Measurements from ENCODE around the gene CEP89. TPM values are rescaled to one million over a fixed set of nuclear protein-coding genes. Genes with fewer than 3 reads are reported as not detected.
"Not testable (repeated sequence)": the region's sequence is repeated elsewhere in the genome, so short reads cannot be mapped to it uniquely, and the experiment has no call there.

The CEP89 gene
- total and polyA plus RNA-seq, 2 donors = 6.8 to 12.5 TPM

DNA sequence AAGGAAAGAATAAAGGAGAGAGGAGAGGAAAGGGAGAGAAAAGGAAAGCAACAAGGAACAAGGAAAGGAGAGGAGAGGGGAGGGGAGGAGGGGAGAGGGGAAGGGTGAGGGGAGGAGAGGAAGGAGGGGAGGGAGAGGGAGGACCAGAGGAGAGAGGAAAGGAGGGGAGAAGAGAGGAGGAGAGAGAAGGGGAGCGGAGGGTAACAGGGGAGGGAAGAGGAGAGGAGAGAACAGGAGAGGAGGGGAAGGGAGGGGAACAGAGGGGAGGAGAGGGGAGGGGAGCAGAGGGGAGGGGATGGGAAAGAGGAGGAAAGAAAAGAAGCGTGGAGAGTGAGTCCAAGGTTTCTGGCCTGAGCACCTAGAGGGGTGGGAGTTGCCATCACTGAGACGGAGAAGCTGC lies 27.0 kb upstream of the CEP89 start:
- 81% methylated on average over 3 of the region's 3 CpGs for WGBS
- no peak overlapping the region for H3K4me3 ChIP-seq (ENCODE audit: low read length in 2 of 2)
- no peaks in the 10 kb centered on the region for H3K27me3 ChIP-seq (ENCODE audit: control insufficient read depth in 2 of 2, insufficient read depth in 1 of 2, low read length in 1 of 2)
- H3K27ac ChIP-seq (ENCODE audit: low read depth in 1 of 2, low read length in 1 of 2) = no peak overlapping the region
- H3K36me3 ChIP-seq (ENCODE audit: control insufficient read depth in 2 of 2, insufficient read depth in 2 of 2, low read length in 1 of 2) = no peaks in the 10 kb centered on the region
- H3K4me1 ChIP-seq (ENCODE audit: control insufficient read depth in 2 of 2, insufficient read depth in 2 of 2, low read length in 2 of 2) = peaks cover 0 to 2% of the 10 kb centered on the region in 2 donors
- no peak for DNase-seq (ENCODE audit: low read depth in 6 of 9, low spot score in 9 of 9)
- H3K9me3 ChIP-seq (ENCODE audit: control insufficient read depth in 2 of 2, insufficient read depth in 1 of 2, low read length in 1 of 2) = no peaks in the 10 kb centered on the region

DNA sequence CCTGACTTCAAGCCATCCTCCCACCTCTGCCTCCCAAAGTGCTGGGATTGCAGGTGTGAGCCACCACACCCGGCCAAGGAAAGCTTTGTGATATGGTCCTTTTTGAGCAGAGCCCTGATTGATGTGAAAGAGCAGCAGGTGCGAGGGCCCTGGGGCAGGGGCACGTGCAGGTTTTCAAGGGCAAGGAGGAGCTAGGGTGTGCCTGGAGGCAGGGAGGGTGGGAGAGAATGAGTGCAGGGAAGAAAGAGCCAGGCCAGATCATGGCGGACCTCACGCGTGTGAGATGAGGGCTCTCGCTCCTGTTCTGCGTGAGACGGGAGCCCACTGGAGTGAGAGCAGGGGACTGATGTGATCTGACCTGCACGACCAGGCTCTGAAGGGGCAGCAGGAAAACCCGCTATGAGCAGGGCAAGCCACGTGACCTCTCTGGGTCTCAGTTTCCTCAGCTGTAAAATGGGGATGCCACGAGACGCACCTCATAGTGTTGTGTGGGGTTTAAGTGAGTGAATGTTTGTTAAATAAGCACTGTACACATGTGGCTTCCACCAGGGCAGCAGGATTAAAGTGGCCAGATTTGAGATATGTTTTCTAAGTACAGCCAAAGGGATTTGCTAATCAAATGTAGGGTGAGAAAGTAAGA lies 26.1 kb upstream of the CEP89 start:
- no peak for DNase-seq (ENCODE audit: low read depth in 6 of 9, low spot score in 9 of 9)
- Histone ChIP-seq H3K27me3 (ENCODE audit: control insufficient read depth in 2 of 2, insufficient read depth in 1 of 2, low read length in 1 of 2) (no peaks in the 10 kb centered on the region), H3K4me1 (ENCODE audit: control insufficient read depth in 2 of 2, insufficient read depth in 2 of 2, low read length in 2 of 2) (peaks cover 0 to 2% of the 10 kb centered on the region in 2 donors), H3K36me3 (ENCODE audit: control insufficient read depth in 2 of 2, insufficient read depth in 2 of 2, low read length in 1 of 2) (no peaks in the 10 kb centered on the region), H3K9me3 (ENCODE audit: control insufficient read depth in 2 of 2, insufficient read depth in 1 of 2, low read length in 1 of 2) (no peaks in the 10 kb centered on the region), H3K4me3 (ENCODE audit: low read length in 2 of 2) (no peak overlapping the region), H3K27ac (ENCODE audit: low read depth in 1 of 2, low read length in 1 of 2) (no peak overlapping the region)
- WGBS = 96% methylated on average over 14 of the region's 14 CpGs

DNA sequence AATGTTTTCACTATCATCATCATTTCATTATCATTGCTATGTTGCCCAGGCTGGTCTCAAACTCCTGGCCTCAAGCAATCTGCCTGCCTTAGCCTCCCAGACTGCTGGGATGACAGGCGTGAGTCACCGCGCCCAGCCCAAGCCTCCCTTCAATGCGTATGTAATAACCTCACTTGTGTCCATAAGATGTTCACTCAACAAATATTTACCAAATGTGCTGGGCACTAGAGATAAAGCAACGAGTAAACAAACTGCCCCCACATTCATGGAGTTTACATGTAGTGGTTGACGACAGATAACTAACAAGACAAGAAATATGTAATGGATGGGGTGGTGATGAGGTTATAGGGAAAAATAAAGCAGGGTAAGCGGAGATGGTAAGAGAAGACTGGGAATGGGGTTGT lies 25.3 kb upstream of the CEP89 start:
- H3K27ac ChIP-seq (ENCODE audit: low read depth in 1 of 2, low read length in 1 of 2); H3K36me3 ChIP-seq (ENCODE audit: control insufficient read depth in 2 of 2, insufficient read depth in 2 of 2, low read length in 1 of 2); H3K4me1 ChIP-seq (ENCODE audit: control insufficient read depth in 2 of 2, insufficient read depth in 2 of 2, low read length in 2 of 2); DNase-seq (ENCODE audit: low read depth in 6 of 9, low spot score in 9 of 9); H3K4me3 ChIP-seq (ENCODE audit: low read length in 2 of 2); H3K27me3 ChIP-seq (ENCODE audit: control insufficient read depth in 2 of 2, insufficient read depth in 1 of 2, low read length in 1 of 2); H3K9me3 ChIP-seq (ENCODE audit: control insufficient read depth in 2 of 2, insufficient read depth in 1 of 2, low read length in 1 of 2): not testable (repeated sequence)
- 83% methylated on average over 7 of the region's 7 CpGs for WGBS

DNA sequence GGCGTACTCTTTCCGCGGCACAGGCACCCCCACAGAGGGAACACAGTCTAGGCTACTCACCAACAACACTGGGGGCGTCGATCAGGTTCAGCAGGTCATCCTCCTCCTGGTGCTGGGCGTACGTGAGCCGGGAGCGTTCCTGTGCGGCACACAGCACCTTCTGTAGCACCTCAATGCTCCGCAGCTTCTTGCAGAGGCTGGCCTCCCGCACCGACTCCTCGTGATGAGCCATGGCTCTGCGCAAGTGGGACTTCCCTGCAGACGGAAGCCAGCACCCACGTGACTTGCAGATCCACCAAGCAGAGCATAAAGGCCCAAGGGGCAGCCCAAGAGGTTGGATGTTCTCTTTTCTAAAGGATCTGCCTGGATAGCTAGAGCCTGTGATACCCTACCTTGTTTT lies 24.2 kb upstream of the CEP89 start:
- not testable (repeated sequence) for H3K36me3 ChIP-seq (ENCODE audit: control insufficient read depth in 2 of 2, insufficient read depth in 2 of 2, low read length in 1 of 2); H3K4me1 ChIP-seq (ENCODE audit: control insufficient read depth in 2 of 2, insufficient read depth in 2 of 2, low read length in 2 of 2); H3K27ac ChIP-seq (ENCODE audit: low read depth in 1 of 2, low read length in 1 of 2); DNase-seq (ENCODE audit: low read depth in 6 of 9, low spot score in 9 of 9); H3K4me3 ChIP-seq (ENCODE audit: low read length in 2 of 2); H3K27me3 ChIP-seq (ENCODE audit: control insufficient read depth in 2 of 2, insufficient read depth in 1 of 2, low read length in 1 of 2); H3K9me3 ChIP-seq (ENCODE audit: control insufficient read depth in 2 of 2, insufficient read depth in 1 of 2, low read length in 1 of 2)
- 94% methylated on average over 17 of the region's 17 CpGs for WGBS

DNA sequence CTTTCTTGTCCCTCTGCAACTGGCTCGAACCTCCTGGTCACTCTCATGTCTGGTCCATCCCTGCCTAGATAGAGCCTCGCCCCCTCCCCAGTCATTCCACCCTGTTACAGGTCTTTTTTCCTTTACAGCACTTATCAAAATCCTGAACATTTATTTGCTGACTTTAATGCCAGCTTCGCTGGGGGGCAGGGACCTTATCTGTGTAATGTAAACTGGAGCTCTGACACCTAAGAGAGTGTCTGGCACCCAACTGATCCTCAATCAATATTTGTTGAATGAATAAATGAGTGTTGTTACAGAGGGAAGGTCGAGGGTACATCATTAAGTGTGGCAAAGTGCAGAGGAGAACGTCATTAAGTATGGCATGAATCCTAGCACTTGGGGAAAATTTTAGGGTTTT lies 17.0 kb upstream of the CEP89 start:
- no peak for DNase-seq (ENCODE audit: low read depth in 6 of 9, low spot score in 9 of 9)
- Histone ChIP-seq H3K36me3 (ENCODE audit: control insufficient read depth in 2 of 2, insufficient read depth in 2 of 2, low read length in 1 of 2) (no peaks in the 10 kb centered on the region), H3K4me1 (ENCODE audit: control insufficient read depth in 2 of 2, insufficient read depth in 2 of 2, low read length in 2 of 2) (no peaks in the 10 kb centered on the region), H3K4me3 (ENCODE audit: low read length in 2 of 2) (no peak overlapping the region), H3K27me3 (ENCODE audit: control insufficient read depth in 2 of 2, insufficient read depth in 1 of 2, low read length in 1 of 2) (no peaks in the 10 kb centered on the region), H3K9me3 (ENCODE audit: control insufficient read depth in 2 of 2, insufficient read depth in 1 of 2, low read length in 1 of 2) (no peaks in the 10 kb centered on the region), H3K27ac (ENCODE audit: low read depth in 1 of 2, low read length in 1 of 2) (no peak overlapping the region)
- WGBS = 92% methylated on average over 5 of the region's 5 CpGs

DNA sequence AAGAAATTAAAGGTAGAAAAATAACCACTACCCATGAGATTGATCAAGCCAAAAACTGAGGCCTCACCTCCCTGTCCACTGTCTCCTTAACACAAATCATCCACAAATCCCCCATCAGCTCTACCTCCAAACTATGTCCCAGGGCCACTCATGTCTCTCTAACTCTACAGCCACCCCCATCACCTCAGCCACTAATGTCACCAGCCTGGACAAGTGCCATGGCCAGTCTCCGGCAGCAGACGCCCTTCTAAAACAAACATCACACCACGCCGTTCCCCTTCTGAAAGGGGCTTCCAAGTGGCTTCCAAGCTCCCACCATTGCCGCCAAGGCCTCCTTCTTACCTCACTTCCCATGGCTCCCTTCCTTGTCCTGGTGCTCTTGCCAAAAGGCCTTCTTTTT lies 16.5 kb upstream of the CEP89 start:
- DNase-seq (ENCODE audit: low read depth in 6 of 9, low spot score in 9 of 9); H3K4me3 ChIP-seq (ENCODE audit: low read length in 2 of 2): not testable (repeated sequence)
- 98% methylated on average over 5 of the region's 5 CpGs for WGBS

DNA sequence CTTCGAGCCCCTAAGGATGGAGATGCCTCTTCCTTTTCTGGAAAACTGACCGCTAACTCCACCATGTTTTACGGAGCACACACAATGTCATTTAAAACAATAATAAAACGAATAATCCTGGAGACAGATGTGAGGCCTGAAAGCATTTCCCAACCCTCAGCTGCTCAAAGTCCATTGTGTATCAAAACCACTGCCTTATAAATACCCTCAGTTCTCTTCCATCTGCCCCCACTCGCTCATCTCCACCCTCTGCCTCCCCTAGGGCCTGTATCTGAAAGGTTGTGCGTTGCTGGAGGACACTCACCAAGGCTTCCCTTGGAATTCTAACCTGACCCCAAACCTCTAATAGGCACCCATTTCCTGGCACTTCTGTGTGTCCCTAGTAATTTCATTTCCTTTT lies 10.7 kb upstream of the CEP89 start:
- H3K27ac ChIP-seq (ENCODE audit: low read depth in 1 of 2, low read length in 1 of 2); H3K4me3 ChIP-seq (ENCODE audit: low read length in 2 of 2); H3K36me3 ChIP-seq (ENCODE audit: control insufficient read depth in 2 of 2, insufficient read depth in 2 of 2, low read length in 1 of 2); DNase-seq (ENCODE audit: low read depth in 6 of 9, low spot score in 9 of 9); H3K9me3 ChIP-seq (ENCODE audit: control insufficient read depth in 2 of 2, insufficient read depth in 1 of 2, low read length in 1 of 2); H3K27me3 ChIP-seq (ENCODE audit: control insufficient read depth in 2 of 2, insufficient read depth in 1 of 2, low read length in 1 of 2); H3K4me1 ChIP-seq (ENCODE audit: control insufficient read depth in 2 of 2, insufficient read depth in 2 of 2, low read length in 2 of 2): not testable (repeated sequence)
- WGBS = 96% methylated on average over 6 of the region's 6 CpGs

More for the DNA sequence above, 16.5 kb upstream of the CEP89 start:
- H3K9me3 ChIP-seq (ENCODE audit: control insufficient read depth in 2 of 2, insufficient read depth in 1 of 2, low read length in 1 of 2); H3K36me3 ChIP-seq (ENCODE audit: control insufficient read depth in 2 of 2, insufficient read depth in 2 of 2, low read length in 1 of 2); H3K27me3 ChIP-seq (ENCODE audit: control insufficient read depth in 2 of 2, insufficient read depth in 1 of 2, low read length in 1 of 2); H3K4me1 ChIP-seq (ENCODE audit: control insufficient read depth in 2 of 2, insufficient read depth in 2 of 2, low read length in 2 of 2); H3K27ac ChIP-seq (ENCODE audit: low read depth in 1 of 2, low read length in 1 of 2): not testable (repeated sequence)

DNA sequence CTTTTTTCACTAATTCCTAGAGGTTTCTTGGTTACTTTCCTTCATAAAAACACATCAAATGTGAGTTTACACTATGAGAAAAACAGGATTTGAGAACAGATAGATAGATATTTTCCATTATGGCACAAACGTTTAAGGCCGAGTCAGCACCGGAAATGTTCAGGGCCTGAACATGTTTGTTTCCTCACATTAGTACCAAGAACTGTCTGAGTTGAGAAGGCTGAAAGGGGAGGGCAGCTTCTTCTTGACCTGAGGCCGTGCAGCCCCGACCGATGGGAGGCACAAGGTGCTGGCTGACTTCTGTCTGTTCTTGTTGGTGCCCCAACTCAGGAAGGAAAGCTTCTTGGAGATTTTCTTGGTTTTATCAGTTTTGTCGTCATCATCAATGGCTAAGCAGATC lies 8.0 kb upstream of the CEP89 start:
- H3K9me3 ChIP-seq (ENCODE audit: control insufficient read depth in 2 of 2, insufficient read depth in 1 of 2, low read length in 1 of 2); H3K36me3 ChIP-seq (ENCODE audit: control insufficient read depth in 2 of 2, insufficient read depth in 2 of 2, low read length in 1 of 2); H3K4me3 ChIP-seq (ENCODE audit: low read length in 2 of 2); H3K27ac ChIP-seq (ENCODE audit: low read depth in 1 of 2, low read length in 1 of 2); H3K27me3 ChIP-seq (ENCODE audit: control insufficient read depth in 2 of 2, insufficient read depth in 1 of 2, low read length in 1 of 2); DNase-seq (ENCODE audit: low read depth in 6 of 9, low spot score in 9 of 9); H3K4me1 ChIP-seq (ENCODE audit: control insufficient read depth in 2 of 2, insufficient read depth in 2 of 2, low read length in 2 of 2): not testable (repeated sequence)
- WGBS = 95% methylated on average over 7 of the region's 7 CpGs

DNA sequence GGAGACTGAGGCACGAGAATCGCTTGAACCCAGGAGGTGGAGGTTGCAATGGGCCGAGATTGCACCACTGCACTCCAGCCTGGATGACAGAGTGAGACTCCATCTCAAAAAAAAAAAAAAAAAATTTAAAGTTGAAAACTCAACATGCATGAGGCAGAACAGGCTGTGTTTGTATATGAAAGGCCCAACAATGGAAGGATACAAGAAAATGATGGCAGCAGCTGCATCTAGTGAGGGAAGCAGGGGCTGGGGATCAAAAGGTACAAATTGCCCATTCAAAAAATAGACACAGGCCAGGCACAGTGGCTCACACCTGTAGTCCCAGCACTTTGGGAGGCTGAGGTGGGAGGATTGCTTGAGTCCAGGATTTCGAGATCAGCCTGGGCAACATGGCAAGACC lies 6.1 kb upstream of the CEP89 start:
- not testable (repeated sequence) for H3K9me3 ChIP-seq (ENCODE audit: control insufficient read depth in 2 of 2, insufficient read depth in 1 of 2, low read length in 1 of 2); H3K27ac ChIP-seq (ENCODE audit: low read depth in 1 of 2, low read length in 1 of 2); H3K4me3 ChIP-seq (ENCODE audit: low read length in 2 of 2); H3K27me3 ChIP-seq (ENCODE audit: control insufficient read depth in 2 of 2, insufficient read depth in 1 of 2, low read length in 1 of 2); H3K4me1 ChIP-seq (ENCODE audit: control insufficient read depth in 2 of 2, insufficient read depth in 2 of 2, low read length in 2 of 2); H3K36me3 ChIP-seq (ENCODE audit: control insufficient read depth in 2 of 2, insufficient read depth in 2 of 2, low read length in 1 of 2); DNase-seq (ENCODE audit: low read depth in 6 of 9, low spot score in 9 of 9)
- WGBS = 98% methylated on average over 4 of the region's 4 CpGs

DNA sequence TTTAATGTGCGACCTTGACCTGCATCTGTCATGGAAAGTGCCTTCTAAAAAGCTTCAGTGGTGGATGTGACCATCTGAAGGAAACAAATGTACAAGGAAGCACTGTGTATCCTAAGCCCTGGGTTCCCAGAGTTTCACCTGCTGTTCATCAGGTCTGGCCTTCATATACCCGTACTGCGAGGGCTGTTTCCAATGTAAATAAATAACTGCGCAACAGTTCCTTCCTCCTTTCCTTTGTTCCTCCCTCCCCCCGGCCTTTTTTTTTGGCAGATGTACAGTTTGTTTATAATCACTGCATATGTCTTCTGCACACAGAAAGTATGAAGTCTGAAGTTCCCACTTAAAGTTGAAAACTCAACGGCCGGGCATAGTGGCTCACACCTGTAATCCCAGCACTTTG lies 5.5 kb upstream of the CEP89 start:
- Histone ChIP-seq H3K4me1 (ENCODE audit: control insufficient read depth in 2 of 2, insufficient read depth in 2 of 2, low read length in 2 of 2) (peaks cover 1 to 3% of the 10 kb centered on the region in 2 donors), H3K36me3 (ENCODE audit: control insufficient read depth in 2 of 2, insufficient read depth in 2 of 2, low read length in 1 of 2) (peaks cover 0 to 6% of the 10 kb centered on the region in 2 donors), H3K27me3 (ENCODE audit: control insufficient read depth in 2 of 2, insufficient read depth in 1 of 2, low read length in 1 of 2) (no peaks in the 10 kb centered on the region), H3K27ac (ENCODE audit: low read depth in 1 of 2, low read length in 1 of 2) (no peak overlapping the region), H3K9me3 (ENCODE audit: control insufficient read depth in 2 of 2, insufficient read depth in 1 of 2, low read length in 1 of 2) (no peaks in the 10 kb centered on the region), H3K4me3 (ENCODE audit: low read length in 2 of 2) (no peak overlapping the region)
- no peak for DNase-seq (ENCODE audit: low read depth in 6 of 9, low spot score in 9 of 9)
- 90% methylated on average over 7 of the region's 7 CpGs for WGBS
